Breast epithelium (tissue), 3 donors: Measurements from ENCODE around the gene SMARCD1.

Source experiments
- POLR2A ChIP-seq: fragments of 450-650 bp; IDR thresholded peaks from one replicate; pipeline ENCODE4 v1.6.1; 2016; ENCODE audit warnings: antibody characterized with exemption, mild to moderate bottlenecking, moderate library complexity
- POLR2AphosphoS5 ChIP-seq, 3 donors: sonication (generic); formaldehyde crosslinking; IDR thresholded peaks; one replicate each; pipeline ENCODE4 v1.6.1; 2017; ENCODE audit warnings: antibody characterized with exemption in 3 of 3
- TF ChIP-seq, protein P1 (sequence below), 3 donors: fragments of 450-650 bp; IDR thresholded peaks; one replicate each; pipeline ENCODE4 v1.5.1; 2016 to 2017; ENCODE audit warnings: antibody characterized with exemption in 3 of 3, mild to moderate bottlenecking in 3 of 3, moderate library complexity in 3 of 3

DNA sequence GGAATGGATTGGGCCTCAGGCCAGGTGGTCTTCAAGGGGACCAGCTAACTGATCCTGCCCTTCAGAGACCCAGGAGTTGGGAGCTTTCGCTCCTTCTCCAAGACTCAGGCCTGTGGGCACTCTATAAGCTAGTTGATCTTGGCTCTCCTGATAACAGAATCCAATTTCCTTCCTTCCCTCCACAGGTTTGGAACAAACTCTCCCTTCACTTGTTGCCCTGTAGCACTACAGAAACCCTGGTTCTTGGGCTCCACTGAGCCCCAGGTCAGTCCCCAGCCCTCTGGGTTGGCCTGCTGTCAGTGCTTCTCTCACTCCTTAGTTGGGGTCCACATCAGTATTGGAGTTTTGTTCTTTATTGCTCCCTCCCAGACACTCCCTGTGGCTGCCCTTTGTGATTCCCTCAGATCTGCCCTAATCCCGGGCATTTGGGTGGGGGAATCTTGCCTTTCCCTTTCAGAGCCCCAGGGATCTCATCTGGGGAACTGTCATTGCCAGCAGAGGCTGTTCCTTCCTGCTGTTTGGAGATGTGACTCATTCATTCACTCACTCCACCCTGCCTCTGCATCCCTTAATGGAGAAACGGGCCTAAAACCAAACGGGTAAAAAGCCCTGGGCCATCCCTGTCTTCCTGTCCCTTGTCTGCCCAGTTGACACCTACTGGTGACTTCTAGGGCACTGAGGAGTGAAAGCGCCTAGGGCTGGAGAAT lies 14.3 kb downstream of the SMARCD1 start:
- TF ChIP-seq POLR2A (no peak), POLR2AphosphoS5 (IDR thresholded peaks at IDR 0.05) (no peak)
- TF ChIP-seq, protein P1, sequence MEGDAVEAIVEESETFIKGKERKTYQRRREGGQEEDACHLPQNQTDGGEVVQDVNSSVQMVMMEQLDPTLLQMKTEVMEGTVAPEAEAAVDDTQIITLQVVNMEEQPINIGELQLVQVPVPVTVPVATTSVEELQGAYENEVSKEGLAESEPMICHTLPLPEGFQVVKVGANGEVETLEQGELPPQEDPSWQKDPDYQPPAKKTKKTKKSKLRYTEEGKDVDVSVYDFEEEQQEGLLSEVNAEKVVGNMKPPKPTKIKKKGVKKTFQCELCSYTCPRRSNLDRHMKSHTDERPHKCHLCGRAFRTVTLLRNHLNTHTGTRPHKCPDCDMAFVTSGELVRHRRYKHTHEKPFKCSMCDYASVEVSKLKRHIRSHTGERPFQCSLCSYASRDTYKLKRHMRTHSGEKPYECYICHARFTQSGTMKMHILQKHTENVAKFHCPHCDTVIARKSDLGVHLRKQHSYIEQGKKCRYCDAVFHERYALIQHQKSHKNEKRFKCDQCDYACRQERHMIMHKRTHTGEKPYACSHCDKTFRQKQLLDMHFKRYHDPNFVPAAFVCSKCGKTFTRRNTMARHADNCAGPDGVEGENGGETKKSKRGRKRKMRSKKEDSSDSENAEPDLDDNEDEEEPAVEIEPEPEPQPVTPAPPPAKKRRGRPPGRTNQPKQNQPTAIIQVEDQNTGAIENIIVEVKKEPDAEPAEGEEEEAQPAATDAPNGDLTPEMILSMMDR (IDR thresholded peaks at IDR 0.05), result no peak
